Measurements from ENCODE around the gene ST7.

Gene ST7

DNA sequence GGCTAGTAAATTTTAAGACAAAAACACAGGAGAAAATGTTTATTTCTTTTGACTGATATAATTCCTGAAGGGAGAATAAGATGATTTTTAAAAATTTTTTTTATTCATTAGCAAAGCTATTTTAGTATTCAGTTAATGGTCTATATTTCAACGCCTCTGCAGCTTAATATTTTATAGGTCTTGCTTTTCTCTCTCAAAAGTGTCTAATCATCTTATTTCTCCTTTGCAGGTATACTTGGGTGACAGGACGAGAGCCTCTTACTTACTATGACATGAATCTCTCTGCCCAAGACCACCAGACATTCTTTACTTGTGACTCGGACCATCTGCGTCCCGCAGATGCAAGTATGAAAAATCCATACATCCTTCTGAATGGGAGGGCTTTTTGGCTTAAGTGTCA is 177.0 kb downstream of the ST7 start:
- DNase-seq (ENCODE audit: low spot score) = no peak

DNA sequence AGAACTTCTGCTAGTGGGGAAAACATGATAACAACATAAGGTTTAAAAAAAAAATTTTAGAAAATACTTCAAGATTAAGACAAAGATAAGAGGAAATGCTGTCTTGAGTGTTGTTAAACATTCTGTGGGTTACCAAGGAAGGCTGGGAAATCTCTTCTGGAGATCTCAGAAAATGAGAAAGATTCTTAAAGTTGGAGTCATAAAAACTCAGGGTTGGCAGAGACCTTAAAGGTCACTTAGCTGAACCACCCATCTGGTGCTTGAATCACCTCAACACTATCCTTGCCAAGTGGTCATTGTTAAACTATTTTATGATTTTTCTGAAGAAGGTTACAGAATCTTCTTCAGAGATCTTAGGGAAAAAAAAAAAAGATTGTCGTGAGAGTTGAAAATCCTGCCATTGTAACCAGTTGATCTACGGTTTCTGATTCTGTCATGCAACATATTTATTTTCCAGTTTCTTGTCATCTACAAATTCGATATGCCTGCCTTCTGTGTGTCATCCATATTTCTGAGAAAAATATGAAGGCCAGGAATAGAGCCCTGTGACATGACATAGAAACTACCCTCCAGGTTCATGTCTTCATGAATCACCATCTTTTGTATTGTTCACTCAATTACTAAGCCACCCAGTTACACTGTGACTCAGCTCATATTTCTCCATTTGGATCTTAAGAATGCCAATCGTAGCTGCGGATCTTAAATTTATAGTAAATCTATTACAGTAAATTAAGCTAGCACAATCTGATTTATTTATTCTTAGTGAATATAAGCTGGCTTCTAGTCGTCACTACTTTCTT is 179.2 kb downstream of the ST7 start:
- no peak for DNase-seq (ENCODE audit: low spot score)

DNA sequence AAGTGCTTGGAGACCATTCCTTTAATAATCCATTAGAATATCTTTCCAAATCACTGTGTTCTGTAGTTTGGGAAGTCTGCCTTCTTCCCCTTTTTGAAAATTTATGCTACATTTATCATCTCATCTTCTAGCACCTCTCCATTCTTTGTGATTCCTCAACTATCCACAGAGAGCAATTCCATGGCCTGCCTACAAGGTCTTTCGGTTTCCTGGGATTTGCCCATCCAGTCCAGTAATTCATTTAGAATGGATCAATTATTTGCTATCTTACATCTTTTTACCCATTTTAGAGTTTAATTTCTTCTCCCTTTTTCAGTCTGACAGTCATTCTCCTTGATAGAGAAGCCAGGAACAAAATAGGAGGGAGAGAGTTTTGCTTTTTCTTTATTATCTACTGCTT is 179.8 kb downstream of the ST7 start:
- no peak for DNase-seq (ENCODE audit: low spot score)

GRCh38 chr7:117134411-117134810 is 181.1 kb downstream of the ST7 start:
- DNase-seq (ENCODE audit: low spot score) = no peak

- no peak for DNase-seq (ENCODE audit: low spot score)
Measured at GRCh38 chr7:117134889-117135552, 181.7 kb downstream of the ST7 start.

GRCh38 chr7:117135553-117135891 is 182.2 kb downstream of the ST7 start:
- DNase-seq (ENCODE audit: low spot score) = no peak

DNA sequence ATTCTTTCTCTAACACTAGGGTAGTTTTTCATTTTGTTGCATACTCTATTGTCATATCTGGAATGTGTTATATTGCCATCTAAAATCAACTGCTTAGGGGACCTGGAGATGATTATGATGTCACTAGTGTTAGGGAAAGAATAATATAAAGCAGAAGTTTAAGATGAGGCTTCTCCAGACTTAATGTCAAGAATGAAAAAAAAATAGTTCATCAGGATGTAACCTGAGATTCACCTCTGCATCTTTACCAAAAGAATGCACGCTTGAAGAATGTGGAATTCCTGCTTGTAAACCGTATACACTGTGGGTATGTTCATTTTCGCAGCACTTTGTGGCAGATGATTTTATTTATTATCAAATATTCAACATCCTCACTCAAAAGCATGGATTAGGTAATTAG is 184.6 kb downstream of the ST7 start:
- no peak for DNase-seq (ENCODE audit: low spot score)

DNA sequence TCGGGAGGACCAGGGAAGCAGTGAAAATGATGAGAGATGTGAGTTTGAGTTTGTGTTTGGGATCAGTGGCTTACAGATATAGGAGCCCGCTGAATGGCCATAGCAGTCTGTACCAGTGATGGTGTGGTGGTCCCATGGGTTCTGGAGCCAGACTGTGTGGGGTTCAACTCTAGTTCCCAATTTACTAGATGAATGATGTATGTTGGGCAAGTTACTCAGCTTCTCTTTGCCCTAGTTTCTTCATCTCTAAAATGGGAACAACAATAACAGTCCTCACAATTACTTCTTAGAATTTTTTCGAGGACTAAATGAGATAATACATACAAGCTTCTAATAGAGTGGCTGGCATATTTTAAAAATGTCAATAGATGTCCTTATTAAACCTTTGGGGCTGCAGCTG is 185.2 kb downstream of the ST7 start:
- DNase-seq (ENCODE audit: low spot score) = no peak

GRCh38 chr7:117138981-117139380 is 185.7 kb downstream of the ST7 start:
- no peak for DNase-seq (ENCODE audit: low spot score)

DNA sequence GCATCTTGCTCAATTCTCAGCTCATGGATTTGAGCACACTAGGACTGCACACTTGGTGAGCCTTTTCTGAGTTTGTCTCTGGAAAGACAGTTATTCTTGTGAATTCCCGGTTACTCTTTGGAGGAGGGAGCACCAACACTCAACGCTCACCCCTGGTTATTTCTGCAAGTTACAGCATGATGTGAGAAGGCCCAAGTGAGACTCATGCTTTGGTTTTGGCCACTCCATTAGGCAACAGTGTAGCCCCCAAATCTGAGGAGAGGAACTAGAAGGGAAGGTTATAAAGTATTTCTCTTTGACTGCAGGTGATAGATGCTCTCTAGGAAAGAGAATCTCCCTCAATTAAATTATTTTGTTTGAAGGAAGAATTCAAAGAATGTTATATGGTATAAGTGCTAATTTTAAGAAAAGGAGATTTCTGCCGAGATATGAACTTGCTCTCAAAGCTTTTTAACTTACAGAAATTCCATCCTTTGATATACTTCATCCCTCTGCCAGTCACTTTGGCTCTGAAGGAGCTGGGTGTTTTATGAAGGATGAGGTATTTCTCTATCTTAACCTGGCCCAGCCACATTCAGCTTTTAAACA is 186.2 kb downstream of the ST7 start:
- DNase-seq (ENCODE audit: low spot score) = no peak

GRCh38 chr7:117140921-117141320 is 187.6 kb downstream of the ST7 start:
- DNase-seq (ENCODE audit: low spot score) = no peak

DNA sequence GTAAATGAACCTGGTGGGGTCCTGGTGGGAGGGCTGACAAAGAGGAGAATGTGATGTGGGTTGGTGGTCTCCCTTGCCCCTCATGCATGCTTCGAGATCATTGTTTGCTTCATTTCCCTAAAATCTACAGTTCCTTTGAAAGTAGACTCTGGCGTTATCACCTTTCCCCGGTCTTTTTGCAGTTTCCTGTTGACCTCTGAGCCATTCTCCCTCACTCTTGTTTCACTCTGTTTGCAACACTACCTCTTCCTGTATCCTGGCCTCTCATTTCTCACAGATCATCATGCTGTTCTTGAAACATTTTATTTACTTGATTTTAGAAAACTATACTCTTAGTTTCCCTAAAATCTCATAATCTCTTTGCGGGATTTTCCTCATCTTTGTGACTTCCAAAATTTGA is 189.8 kb downstream of the ST7 start:
- no peak for DNase-seq (ENCODE audit: low spot score)

- DNase-seq (ENCODE audit: low spot score) = no peak
Measured at GRCh38 chr7:117143580-117143979, 190.3 kb downstream of the ST7 start.

DNA sequence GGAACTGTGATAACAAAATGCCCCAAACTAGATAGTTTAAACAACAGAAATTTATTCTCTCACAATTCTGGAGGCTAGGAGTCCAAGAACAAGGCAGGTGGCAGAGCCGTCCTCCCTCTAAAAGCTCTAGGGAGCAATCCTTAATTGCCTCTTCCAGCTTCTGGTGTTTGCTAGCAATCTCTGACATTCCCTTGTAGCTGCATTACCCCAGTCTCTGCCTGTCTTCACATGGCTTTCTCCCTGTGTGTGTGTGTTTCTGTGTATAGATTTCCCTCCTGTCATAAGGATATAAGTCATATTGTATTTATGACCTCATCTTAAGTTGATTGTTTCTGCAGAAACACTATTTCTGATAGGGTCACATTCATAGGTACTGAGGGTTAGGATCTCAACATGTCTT is 192.0 kb downstream of the ST7 start:
- no peak for DNase-seq (ENCODE audit: low spot score)

DNA sequence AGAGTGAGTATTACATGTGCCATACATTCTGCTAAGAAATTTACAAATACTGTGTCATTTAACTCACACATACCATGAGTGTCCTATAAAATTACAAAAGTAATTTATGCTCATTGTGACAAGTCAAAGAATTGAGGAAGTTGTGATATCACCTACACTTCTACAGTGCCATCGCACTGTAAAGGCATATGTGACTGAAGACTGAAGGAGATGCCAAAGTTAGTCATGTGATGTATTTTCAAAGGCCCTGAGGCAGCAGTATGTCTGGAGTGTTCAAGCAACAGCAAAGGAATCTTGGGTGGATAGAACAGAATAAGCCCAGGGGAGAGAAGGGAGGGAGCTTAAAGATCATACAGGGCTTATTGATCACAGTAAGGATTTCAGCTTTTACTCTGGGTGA is 192.8 kb downstream of the ST7 start:
- DNase-seq (ENCODE audit: low spot score) = no peak

- no peak for DNase-seq (ENCODE audit: low spot score)
Measured at GRCh38 chr7:117146511-117146910, 193.2 kb downstream of the ST7 start.

DNA sequence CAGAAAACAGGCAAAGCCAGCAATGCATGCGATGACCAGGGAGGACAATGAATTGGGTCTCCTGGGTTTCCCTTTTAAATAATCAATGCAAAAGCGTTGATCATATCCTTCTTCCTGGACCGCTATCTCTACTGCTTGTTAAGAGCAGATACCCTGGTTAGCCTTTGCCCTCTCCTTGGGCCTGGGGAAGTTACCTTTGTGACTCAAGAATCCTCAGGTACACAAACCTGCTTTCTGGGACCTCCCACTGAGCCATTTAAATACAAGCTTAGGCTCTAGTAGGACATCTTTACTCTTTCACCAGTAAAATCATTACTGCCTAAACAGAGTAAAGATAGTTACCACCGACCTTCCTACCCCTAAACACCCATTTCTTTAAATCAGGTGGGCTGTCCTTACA is 195.7 kb downstream of the ST7 start:
- DNase-seq (ENCODE audit: low spot score) = no peak

DNA sequence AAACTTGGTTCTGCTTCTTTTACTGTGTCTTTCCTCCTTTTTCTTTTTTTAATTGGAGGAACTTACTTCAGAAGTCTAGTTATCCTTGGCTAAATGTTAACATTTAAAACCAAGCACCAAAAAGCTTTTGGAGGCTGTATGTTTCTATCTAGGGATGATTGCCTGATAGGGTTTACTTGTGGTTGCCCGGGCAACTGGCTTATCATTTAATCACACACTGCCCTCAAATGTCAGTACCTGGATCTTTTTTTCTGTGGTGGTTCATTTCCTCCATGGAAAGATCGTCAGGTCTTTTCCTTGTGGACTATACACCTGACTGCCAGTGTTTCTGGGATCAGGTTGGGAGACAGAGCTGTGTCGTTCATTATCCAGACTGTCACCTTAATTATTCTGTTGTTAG is 196.4 kb downstream of the ST7 start:
- no peak for DNase-seq (ENCODE audit: low spot score)

DNA sequence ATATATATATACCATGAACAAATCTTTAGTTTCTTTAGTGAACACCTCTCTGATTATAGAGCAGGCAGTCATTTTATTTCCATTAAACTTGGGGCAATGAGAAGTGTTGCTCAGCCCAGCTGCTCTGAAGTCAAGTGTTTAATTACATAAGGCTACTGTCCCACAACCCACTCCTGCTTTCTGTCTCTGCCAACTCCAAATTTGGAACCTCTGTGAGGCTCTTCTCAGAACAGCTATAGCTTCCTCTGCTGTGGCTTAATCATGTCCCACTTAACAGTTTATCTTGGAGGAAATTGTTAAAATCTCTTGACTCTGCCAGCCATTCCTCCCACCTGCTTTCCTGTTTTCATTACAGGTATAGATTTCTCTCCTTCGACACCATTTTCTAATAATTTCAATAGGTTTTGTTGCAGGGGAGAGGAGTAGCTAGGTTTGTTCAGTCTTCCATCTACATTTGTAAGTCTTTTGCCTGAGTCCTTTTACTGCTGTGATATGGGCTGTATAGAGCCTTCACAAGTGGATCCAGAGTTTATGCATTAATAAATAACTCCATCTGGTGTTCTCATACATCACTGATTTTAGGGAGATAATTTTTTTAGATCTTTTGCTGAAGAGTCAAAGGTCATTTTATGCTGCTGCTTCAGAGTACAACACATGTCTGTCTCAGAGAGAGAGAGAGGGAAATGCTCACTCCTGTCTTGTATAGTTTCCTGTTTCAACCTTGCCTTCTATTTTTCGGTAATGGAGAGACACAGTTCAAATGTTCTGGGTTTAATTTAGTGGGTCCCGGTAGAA is 199.1 kb downstream of the ST7 start:
- no peak for DNase-seq (ENCODE audit: low spot score)

GRCh38 chr7:117153016-117153545 is 199.8 kb downstream of the ST7 start:
- DNase-seq (ENCODE audit: low spot score) = no peak

GRCh38 chr7:117154721-117155120 is 201.4 kb downstream of the ST7 start:
- no peak for DNase-seq (ENCODE audit: low spot score)

DNA sequence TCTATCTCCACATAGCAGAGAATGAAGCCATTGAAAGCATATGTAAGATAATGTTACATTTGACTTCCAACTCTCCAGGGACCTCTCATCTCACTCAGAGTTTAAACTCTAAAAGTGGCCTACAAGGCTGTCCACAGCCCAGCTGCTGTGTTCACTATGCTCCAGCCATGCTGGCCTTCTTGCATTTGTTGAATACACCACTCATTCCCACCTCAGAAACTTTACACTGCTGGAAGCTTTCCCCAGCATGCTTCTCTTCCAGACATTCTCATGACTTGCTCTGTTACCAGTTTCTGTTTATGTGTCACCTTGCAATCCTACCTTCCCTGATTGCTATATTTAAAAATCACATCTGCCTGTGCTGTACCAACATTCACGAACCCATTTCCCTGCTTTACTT is 202.4 kb downstream of the ST7 start:
- no peak for DNase-seq (ENCODE audit: low spot score)

All from NAMALWA (cell line).